Left renal pelvis (tissue), 4 donors: ENCODE data around the gene AAMP. TPM values are rescaled to one million over a fixed set of nuclear protein-coding genes. Genes with fewer than 3 reads are reported as not detected.
"Not testable (repeated sequence)": the region's sequence is repeated elsewhere in the genome, so short reads cannot be mapped to it uniquely, and the experiment has no call there.

ENCODE experiments used
- DNase-seq, 4 donors: peaks; one replicate each; pipeline ENCODE4 v3.0.0-alpha.2; 2013; ENCODE audit warnings: low read depth in 4 of 4, low spot score in 3 of 4
- polyA plus RNA-seq, 4 donors: library from polyadenylated mRNA; unstranded; fragments of 120-200 nt; gene quantifications; one replicate each; pipeline ENCODE4 v1.2.1, GENCODE V29; 2013; ENCODE audit not compliant: insufficient read length in 4 of 4

Gene AAMP
- polyA plus RNA-seq, 4 donors: 75.6 to 140 (median 117) TPM

DNA sequence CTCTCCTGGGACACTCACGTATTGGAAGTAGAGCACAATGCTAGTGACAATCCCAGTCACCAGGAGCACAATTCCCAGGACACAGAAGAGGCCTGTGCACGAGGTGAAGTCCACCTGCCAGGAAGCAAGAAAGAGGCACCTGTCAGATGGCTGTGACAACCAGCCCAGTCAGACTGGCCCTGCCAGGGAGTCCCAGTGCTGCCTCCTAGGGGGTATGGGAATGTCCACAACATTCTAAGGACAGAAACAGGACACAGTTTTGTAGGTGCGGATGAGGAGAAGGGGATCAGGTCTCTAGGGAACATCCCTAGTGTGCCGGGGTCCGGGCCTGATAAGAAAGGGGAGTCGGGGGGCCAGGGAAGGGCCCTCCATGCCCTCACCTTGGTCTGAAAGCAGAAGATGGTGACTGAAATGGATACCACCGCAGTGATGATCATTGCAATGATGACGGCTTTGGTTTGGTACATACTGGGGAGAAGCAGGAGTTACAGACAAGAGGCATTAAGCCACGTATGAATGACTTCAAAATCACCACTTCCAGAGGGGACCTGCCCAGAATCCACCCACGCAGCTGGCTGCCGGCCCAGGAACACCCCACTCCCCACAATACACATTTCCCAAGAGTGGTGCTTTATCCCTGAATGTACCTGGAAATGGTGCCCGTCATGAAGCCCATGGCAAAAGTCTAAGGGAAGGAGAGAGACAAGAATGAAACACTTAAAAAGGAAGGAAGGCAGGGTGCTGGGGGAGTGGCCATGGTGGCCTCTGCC is 7.2 kb upstream of the AAMP start:
- DNase-seq: no peak

DNA sequence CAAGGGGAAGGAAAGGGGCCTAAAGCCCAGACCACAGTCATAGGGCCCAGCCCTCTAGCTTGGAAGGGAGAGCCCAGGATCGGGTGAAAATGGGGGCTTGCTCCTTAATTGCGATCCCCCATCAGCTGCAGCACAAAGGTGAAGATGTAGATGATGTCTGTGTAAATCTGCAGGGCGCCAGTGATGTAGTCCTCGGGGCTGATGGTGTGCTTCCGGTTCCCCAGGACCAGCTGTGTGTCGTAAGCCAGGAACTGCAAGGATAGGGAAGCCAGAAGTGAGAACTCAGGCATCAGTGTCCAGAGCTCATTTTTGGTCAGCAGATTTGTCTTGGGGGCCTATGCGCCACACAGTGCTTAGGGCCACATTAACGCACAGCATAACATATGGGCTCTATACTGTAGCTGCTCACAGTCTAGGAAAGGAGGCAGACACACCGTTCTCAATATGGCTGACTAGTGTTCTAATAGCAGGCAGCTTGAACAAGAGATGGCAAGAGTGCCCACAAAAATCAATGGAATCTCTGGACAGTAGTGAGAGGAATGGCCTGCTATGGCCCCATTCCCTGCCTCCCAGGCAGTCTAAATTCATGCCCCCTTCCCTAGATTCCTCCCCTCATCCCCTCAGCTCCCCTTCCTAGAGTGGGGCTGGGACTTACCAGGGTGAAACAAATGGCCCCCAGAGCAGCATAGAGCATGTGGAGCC is 5.6 kb upstream of the AAMP start:
- DNase-seq: no peak

- no peak for DNase-seq
These were observed 4.6 kb upstream of the AAMP start for GRCh38 chr2:218274586-218274985.

DNA sequence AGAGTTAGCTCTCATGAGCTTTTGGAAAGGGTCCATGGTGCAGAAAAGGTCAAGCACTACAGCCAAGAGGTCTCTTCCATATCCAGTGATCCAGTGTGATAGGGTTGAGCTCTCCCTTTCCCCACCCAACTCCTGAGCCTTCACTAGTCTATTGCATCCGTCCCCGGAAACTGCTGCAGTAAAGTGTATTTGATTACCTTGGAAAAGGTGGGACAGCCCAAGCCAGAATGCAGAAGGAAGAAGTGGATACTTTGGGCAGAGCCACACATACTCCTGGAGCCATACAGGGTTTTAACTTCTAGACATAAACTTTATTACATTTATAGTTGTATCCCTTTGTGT is 3.9 kb upstream of the AAMP start:
- DNase-seq: no peak

DNA sequence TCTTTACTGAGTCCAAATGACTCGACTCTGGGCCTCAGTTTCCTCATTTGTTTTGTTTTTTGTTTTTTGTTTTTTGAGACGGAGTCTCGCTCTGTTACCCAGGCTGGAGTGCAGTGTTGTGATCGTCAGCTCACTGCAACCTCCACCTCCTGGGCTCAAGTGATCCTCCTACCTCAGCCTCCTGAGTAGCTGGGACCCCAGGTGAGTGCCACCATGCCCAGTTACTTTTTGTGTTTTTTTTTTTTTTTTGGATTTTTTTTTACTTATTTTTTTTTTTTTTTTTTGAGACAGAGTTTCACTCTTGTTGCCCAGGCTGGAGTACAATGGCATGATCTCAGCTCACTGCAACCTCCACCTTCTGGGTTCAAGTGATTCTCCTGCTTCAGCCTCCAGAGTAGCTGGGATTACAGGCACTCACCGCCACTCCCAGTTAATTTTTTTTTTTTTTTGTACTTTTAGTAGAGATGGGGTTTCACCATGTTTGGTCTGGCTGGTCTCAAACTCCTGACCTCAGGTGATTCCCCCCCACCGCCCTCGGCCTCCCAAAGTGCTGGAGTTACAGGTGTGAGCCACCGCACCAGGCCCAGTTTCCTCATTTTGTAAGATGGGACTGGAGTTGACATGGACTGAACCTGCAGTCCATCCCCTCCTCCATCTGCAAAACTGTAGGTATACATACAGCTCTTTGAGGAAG is 3.4 kb upstream of the AAMP start:
- not testable (repeated sequence) for DNase-seq

DNA sequence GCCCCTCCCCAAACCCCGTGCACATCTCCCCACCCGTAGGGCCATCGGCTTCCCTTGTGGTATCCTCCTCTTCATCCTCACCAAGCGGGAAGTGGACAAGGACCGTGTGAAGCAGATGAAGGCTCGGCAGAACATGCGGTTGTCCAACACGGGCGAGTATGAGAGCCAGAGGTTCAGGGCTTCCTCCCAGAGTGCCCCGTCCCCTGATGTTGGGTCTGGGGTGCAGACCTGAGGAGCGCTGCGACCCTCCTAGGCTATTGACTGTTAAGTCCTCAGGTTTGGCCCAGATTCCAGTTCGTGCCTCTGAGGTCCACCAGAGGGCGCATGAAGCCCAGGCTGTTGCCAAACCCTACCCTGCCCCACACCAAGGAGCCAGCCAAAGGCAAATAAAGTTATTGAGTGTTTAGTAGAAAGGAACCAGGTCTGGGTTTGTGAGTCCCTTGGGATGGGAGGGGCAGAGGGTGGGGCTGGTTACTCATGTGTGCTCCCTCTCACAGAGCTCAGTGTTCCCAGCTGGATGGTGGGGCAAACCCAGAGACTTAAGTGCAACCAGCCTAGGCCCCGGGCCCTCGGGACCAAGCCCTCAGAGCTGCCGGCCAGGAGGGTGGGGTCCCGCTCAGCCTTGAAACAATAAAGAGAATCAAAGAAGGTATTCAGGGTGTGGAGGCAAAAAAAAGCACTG is 2.7 kb upstream of the AAMP start:
- no peak for DNase-seq

- DNase-seq: no peak
These were observed 2.1 kb upstream of the AAMP start for GRCh38 chr2:218271865-218272530.

- DNase-seq: no peak
These were observed 1.5 kb upstream of the AAMP start for GRCh38 chr2:218271487-218271797.

DNA sequence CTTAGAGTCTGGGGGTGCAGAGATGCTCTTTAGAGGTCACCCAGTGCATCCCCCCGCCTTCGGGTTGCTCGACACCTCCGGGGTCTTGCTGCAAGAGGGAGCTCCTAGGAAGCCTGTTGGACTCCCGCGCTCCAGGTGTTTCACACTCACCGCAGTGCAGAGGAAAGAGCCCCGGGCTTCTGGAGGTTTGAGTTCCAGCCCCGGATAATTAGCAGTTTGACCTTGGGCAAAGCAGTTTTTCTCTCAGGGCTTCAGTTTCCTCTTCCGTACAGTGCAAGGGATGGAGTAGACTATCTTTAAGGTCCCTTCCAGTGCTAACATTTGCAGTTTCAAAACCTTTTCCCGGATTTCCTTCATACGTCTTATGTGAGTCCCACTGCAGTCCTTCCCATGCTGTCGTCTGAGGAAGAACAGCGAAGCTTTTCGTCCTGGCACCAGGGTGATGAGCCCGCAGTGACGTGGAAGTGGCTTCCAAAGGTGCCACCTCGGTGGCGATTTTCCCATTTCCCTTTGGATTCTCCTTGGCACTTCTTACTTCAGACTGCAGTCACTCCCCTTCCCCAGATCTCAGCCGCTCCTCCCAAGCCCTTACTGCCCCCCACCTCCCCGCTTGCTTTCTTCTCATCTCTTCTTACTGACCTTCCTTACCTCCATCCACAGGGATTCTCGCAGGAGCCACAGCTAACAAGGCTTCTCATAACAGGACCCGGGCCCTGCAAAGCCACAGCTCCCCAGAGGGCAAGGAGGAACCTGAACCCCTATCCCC is 967 bp upstream of the AAMP start:
- DNase-seq: no peak

DNA sequence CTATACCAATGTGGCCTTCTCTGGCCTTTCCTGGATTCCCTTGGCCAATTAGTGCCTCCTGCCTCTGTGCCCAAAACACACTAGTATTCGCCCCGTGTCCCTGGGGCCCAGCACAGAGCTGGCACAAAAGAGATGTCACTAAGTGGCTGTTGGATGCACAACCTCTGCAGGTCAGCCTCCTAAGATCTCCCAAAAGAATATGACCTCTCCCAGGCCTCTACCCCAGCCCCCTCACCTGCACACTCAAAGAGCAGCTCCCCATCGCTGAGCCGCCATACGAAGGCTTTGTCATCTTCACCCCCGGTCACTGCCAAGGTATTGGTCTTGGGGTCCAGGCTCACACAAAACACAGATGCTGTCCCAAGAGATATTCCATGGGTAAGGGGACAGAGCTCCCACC is 2.7 kb downstream of the AAMP start:
- no peak for DNase-seq

GRCh38 chr2:218266316-218266979 is 3.5 kb downstream of the AAMP start:
- no peak for DNase-seq

DNA sequence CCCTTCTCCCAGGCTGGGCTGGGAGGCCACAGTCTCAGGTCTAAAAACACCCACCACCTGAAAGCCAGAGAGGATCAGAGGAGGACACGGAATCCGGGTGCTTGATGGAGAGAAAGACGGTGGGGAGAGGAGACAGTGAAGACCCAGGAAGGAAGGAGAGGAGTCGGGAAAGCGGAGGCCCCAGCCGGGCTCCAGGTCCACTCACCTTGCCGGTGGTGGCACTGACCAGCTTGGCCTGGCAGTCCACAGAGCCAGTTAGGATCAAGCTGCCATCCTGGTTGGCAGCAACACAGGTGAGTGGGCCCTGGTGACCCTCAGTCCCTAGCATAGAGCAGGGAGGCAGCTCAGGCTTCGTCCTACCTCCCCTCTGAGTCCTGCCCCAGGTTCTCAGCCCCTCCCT is 4.3 kb downstream of the AAMP start:
- no peak for DNase-seq

- DNase-seq: no peak
These were observed 5.0 kb downstream of the AAMP start for GRCh38 chr2:218264773-218265561.

- DNase-seq: no peak
These were observed 5.9 kb downstream of the AAMP start for GRCh38 chr2:218263817-218264641.

- no peak for DNase-seq
These were observed 7.0 kb downstream of the AAMP start for GRCh38 chr2:218262631-218263586.

- DNase-seq: no peak
These were observed 7.7 kb downstream of the AAMP start for GRCh38 chr2:218262237-218262600.
